ENCODE data around the gene PML.

PML gene

GRCh38 chr15:74008901-74009300, 14.4 kb downstream of the PML start:
- DNase-seq (ENCODE audit: low read depth): no peak

GRCh38 chr15:74010929-74011540, 16.5 kb downstream of the PML start:
- DNase-seq (ENCODE audit: low read depth): no peak

- no peak for DNase-seq (ENCODE audit: low read depth)
These were observed 17.1 kb downstream of the PML start for GRCh38 chr15:74011610-74012009.

GRCh38 chr15:74013374-74013894, 18.9 kb downstream of the PML start:
- no peak for DNase-seq (ENCODE audit: low read depth)

- DNase-seq (ENCODE audit: low read depth): no peak
These were observed 25.2 kb downstream of the PML start for GRCh38 chr15:74019734-74020133.

- no peak for DNase-seq (ENCODE audit: low read depth)
These were observed 28.4 kb downstream of the PML start for GRCh38 chr15:74022706-74023470.

GRCh38 chr15:74024687-74025086, 30.2 kb downstream of the PML start:
- no peak for DNase-seq (ENCODE audit: low read depth)

GRCh38 chr15:74025436-74025835, 30.9 kb downstream of the PML start:
- DNase-seq (ENCODE audit: low read depth): no peak

GRCh38 chr15:74027688-74028087, 33.2 kb downstream of the PML start:
- no peak for DNase-seq (ENCODE audit: low read depth)

- DNase-seq (ENCODE audit: low read depth): no peak
These were observed 34.1 kb downstream of the PML start for GRCh38 chr15:74028646-74029045.

- no peak for DNase-seq (ENCODE audit: low read depth)
These were observed 37.5 kb downstream of the PML start for GRCh38 chr15:74032046-74032445.

GRCh38 chr15:74032606-74033561, 38.4 kb downstream of the PML start:
- DNase-seq (ENCODE audit: low read depth): no peak

GRCh38 chr15:74034206-74034755, 39.8 kb downstream of the PML start:
- DNase-seq (ENCODE audit: low read depth): no peak

- DNase-seq (ENCODE audit: low read depth): no peak
These were observed 40.9 kb downstream of the PML start for GRCh38 chr15:74035121-74036017.

GRCh38 chr15:74036271-74037170, 42.0 kb downstream of the PML start:
- DNase-seq (ENCODE audit: low read depth): no peak

GRCh38 chr15:74037171-74038117, 42.9 kb downstream of the PML start:
- DNase-seq (ENCODE audit: low read depth): no peak

- no peak for DNase-seq (ENCODE audit: low read depth)
These were observed 44.5 kb downstream of the PML start for GRCh38 chr15:74038707-74039655.

GRCh38 chr15:74039656-74040010, 45.1 kb downstream of the PML start:
- DNase-seq (ENCODE audit: low read depth): no peak
